Left colon (tissue), 2 donors: ENCODE data around the gene MAGEA9B. TPM values are rescaled to one million over a fixed set of nuclear protein-coding genes. Genes with fewer than 3 reads are reported as not detected.
"Not testable (repeated sequence)": the region's sequence is repeated elsewhere in the genome, so short reads cannot be mapped to it uniquely, and the experiment has no call there.

Experiments
- ATAC-seq: fragments of 200-7000 bp; cut with Tn5 transposase; one replicate; pipeline ENCODE4 v1.9.1; 2020; ENCODE audit warnings: mild to moderate bottlenecking, moderate library complexity
- DNase-seq, 2 donors: peaks; one replicate each; pipeline ENCODE4 v3.0.0-alpha.2; 2020
- intact Hi-C, 2 donors: fragments of 100-400 bp; cut with DNase I in 1 of 2; cut with micrococcal nuclease in 1 of 2; formaldehyde crosslinking; loops; one replicate each; pipeline versions ENCODE4 v1.11.2 to v1.14.0; 2022; cut with DNase I, micrococcal nuclease
- long read RNA-seq: library from polyadenylated mRNA; unstranded; transcript quantifications from one replicate; pipeline ENCODE4 v2.0.0, GENCODE V29; 2021
- total RNA-seq, 2 donors: library from RNA; stranded (reverse); fragmentation: NEBNext Ultra II Directional; extraction: Animal tissue kit (Norgen Biotek cat#: 25700); gene quantifications; one replicate each; pipeline ENCODE4 v1.2.1, GENCODE V29; 2021
- donor health status: DM: no; HTN: no; CAD: no.
- donor health status: DM: yes; HTN: yes; CAD: no.

MAGEA9B gene
- not detected for total RNA-seq
- long read RNA-seq: 0 reads

DNA sequence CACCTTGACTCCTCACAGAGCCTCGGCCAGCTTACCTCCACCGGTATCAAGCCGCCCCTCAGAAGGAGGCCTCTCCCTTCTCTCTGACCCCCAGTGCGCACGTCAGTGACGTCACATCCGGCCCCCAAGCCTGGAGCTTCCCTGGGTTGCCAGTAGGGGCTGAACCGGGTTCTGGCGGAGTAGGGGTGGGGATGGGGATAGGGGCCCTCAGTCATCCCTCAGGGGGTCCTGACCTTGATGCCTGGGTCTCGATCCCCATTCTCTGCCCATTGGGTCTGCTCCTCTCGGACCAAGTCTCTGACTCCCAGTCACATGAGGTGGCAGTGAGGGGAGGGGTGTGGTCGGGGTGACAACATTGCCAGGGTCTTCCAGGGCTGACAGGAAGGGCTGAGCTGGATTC is at the start of gene MAGEA9B:
TSS of gene MAGEA9B (minus strand) at position 101 of the 400 bp plus-strand sequence. CDS start 4,280 bp downstream, outside the sequence.
- intact Hi-C loops, DNase-seq, ATAC-seq: not testable (repeated sequence)

DNA sequence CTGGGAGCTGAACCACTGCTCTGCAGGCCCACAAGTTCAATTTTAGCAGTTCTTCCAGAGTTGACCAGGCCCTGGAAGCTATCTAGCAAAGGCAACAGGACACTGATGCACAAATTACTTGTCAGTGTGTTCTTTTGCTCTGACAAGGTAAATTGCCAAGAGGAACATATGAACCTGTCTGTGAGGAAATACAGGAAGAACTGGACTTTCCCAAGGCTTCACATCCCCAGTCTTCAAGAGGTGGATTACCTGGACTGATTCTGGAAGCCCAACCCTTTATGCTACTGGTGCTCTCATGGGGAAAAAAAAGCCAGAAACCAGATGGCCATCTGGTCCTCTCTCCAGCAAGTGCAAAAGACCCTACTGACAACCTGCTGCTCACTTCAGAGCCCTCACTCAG is 46.3 kb upstream of the MAGEA9B start:
- ATAC-seq (no peak), DNase-seq (no peak)
- intact Hi-C loops: no loop called here

DNA sequence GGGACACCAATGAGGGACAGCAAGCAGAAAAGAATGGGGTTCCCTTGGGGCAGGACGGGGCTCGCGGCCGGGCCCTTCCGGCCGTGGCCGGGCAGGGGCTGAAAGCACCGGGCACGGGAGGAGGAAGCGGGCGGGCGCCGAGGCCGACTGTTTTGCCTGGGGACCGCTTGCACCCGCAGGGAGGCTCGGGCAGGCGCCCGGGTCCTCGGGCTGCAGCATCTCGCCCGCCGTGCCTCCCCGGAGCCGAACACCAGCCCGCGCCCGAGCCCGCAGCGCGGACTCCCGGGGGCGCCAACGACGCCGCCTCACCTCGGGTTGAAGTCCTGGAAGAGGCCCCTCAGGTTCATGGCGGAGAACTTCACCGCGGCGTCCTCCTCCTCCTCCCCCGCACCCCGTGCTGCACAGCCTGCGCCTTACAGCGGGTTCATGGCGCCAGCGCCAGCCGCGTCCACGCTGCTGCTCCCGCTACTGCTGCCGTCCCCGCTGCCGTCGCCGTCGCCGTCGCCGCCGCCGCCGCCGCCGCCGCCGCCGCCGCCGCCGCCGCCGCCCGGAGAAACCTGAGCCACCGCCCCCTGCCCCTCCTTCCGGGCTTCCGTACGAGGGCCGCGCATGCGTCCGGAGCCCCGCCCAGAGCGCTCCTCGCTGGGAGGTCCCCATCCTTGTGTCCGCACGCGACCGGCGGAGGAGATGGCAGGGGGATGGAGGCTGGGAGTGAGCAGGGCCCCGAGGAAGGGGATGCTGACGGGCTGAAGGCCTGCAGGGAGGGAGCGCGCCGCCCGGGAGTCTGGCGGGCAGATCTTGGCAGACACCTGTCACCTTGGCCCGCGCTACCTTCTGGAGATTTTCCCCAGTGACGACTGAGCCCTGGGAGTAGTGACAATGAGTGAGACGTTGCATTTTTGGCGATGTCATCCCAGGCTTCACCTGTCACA is 44.2 kb upstream of the MAGEA9B start, which contains the start of gene TMEM185A:
TSS of gene TMEM185A (minus strand) at position 559 of the 932 bp plus-strand sequence. CDS start at position 347, 212 bp downstream.
- DNase-seq: peak; percentile 69 to 82
- intact Hi-C loops: no loop called here
- ATAC-seq: peak; percentile 92

- intact Hi-C loops: no loop called here
- ATAC-seq: peak; percentile 75
Measured at GRCh38 chrX:149630681-149631233, 43.5 kb upstream of the MAGEA9B start.

GRCh38 chrX:149629730-149630387 is 42.6 kb upstream of the MAGEA9B start:
- ATAC-seq (no peak), DNase-seq (no peak)
- intact Hi-C loops: no loop called here

More at GRCh38 chrX:149630681-149631233, 43.5 kb upstream of the MAGEA9B start:
- DNase-seq: peak in 1 of 2 donors; percentile 22

- DNase-seq (no peak), ATAC-seq (no peak)
- intact Hi-C loops: no loop called here
Measured at GRCh38 chrX:149628768-149629167, 41.5 kb upstream of the MAGEA9B start.

DNA sequence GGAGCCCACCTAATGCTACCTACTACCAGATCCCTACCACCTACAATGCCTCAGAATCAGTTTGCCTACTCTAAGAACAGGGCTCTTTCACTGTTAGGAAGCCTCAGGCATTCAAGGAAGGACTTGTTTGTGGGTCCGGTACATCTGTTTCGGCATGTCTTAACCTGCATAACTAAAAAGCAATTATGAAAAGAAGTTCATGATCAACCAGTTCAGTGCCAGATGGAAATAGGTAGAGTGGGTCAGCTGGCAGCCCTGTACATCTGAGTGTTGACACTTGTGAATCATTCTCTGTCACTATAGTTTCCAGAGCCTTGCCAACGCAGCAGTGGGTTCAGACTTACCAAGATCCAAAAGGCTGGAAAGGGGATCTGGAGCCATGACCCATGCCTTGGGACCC is 41.0 kb upstream of the MAGEA9B start:
- ATAC-seq: no peak
- intact Hi-C loops: no loop called here
- no peak for DNase-seq

GRCh38 chrX:149626829-149627228 is 39.6 kb upstream of the MAGEA9B start:
- ATAC-seq, intact Hi-C loops, DNase-seq: not testable (repeated sequence)

- DNase-seq, intact Hi-C loops, ATAC-seq: not testable (repeated sequence)
Measured at GRCh38 chrX:149619662-149620061, 32.4 kb upstream of the MAGEA9B start.

DNA sequence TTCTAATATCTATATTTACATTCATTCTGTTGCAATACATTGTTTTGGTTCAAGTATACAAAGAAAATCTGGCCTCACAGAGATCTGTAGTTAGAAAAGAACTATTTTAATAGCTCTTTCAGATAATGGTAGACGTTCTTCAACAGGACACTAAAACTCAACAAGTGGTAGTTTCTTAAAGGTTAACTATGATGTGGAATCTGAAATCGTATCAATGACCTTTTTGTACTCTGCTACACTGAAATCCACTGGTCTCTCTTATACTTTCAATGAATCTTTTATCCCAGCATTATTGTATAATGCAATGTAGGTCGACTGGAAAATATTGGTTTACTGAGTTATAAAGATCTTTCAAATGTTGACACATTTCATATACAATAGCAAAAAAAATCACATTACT is 31.6 kb upstream of the MAGEA9B start:
- ATAC-seq (no peak), DNase-seq (no peak)
- intact Hi-C loops: no loop called here

DNA sequence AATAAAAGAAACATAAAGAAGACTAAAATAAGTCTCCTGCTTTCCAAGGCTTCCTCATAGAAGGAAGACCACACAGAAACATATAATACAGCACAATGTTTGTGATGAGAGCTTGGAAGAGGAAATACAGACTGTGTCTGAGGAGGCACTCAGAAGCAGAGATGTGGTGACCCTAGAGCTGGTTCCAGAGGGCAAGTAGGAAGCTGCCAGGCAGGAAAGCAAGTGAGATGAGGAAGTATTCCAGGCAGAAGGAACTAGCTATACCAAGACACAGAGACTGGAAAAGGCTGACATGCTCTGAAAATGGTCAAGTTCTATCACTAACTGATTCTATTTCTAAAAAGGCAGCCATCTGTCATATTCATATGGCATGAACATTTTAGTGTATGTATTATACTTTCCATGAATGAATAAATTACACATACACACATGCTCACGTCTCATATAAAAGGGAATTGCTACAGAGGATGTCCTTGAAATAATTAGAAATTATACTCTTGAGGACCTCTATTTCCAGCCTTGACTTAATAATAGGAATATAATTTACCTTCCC is 24.4 kb upstream of the MAGEA9B start:
- peak; percentile 83 for ATAC-seq
- no peak for DNase-seq
- intact Hi-C loops: no loop called here

- DNase-seq (no peak), ATAC-seq (no peak)
- intact Hi-C loops: no loop called here
Measured at GRCh38 chrX:149610511-149610910, 23.3 kb upstream of the MAGEA9B start.

- DNase-seq (no peak), ATAC-seq (no peak)
- intact Hi-C loops: no loop called here
Measured at GRCh38 chrX:149607699-149608098, 20.4 kb upstream of the MAGEA9B start.

GRCh38 chrX:149605248-149605885 is 18.1 kb upstream of the MAGEA9B start:
- intact Hi-C loops, DNase-seq, ATAC-seq: not testable (repeated sequence)

- intact Hi-C loops, ATAC-seq, DNase-seq: not testable (repeated sequence)
Measured at GRCh38 chrX:149598603-149599002, 11.3 kb upstream of the MAGEA9B start.

GRCh38 chrX:149595943-149596342 is 8.7 kb upstream of the MAGEA9B start:
- ATAC-seq, intact Hi-C loops: not testable (repeated sequence)

DNA sequence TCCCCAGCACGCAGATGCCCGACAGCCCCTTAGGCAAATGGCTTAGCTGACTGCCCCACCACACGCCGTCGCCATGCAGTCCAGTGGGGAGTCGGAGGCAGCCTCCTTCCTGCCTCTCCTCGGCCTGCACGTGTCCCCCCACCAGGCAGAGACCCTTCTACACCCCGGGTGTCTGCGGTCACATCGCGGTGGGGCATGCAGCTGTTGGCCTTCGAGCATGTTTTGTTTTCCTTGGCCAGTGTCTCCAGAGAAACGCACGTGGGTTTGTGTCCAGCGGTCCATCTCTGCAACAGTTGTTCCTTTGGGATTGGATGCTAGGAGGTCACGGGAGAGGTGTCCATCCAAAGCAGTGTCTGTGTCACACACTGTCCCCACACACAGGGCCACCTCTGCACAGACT is 8.0 kb upstream of the MAGEA9B start, which contains the start of gene HSFX2:
TSS of gene HSFX2 (minus strand) at position 101 of the 400 bp plus-strand sequence. CDS start 614 bp downstream, outside the sequence.
- ATAC-seq, intact Hi-C loops, DNase-seq: not testable (repeated sequence)

More at GRCh38 chrX:149595943-149596342, 8.7 kb upstream of the MAGEA9B start:
- DNase-seq: not testable (repeated sequence)

DNA sequence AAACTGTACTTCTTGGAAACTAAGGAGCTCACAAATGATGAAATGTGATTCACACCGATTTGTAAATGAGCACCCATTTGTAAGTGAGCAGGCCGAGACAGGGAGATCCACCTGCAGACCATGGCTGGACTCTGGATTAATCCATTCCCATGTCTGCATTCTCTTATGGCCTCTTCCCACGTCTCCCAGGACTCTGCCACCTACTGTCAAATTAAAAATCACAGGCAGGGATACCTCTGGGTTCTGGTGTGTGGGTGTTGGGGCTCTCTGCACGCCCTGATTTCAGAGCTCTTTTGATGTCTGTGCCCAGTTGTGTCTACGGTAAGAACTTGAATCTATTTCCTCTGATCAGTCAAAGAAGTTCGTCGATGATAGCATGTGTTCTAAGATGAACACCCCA is 3.7 kb upstream of the MAGEA9B start:
- intact Hi-C loops, DNase-seq, ATAC-seq: not testable (repeated sequence)
